SK-N-SH (cell line): ENCODE data around the gene ARPC5L. TPM values are rescaled to one million over a fixed set of nuclear protein-coding genes. Genes with fewer than 3 reads are reported as not detected.

ENCODE experiments used
- CTCF ChIA-PET: fragments of 300-600, 350-600 bp; formaldehyde crosslinking; extraction: SDS; loops from one replicate; lab custom pipeline; 2021; lab: Yijun Ruan, JAX
- POLR2A ChIA-PET: fragments of 350-600 bp; sonication (Branson Sonifier 250); formaldehyde crosslinking; extraction: SDS; loops from one replicate; lab custom pipeline; 2020; ENCODE audit warnings: antibody characterized with exemption, inconsistent platforms; lab: Yijun Ruan, JAX
- DNase-seq: peaks from one replicate; pipeline ENCODE4 v3.0.0; 2012
- H2AFZ ChIP-seq: fragments of 200-600 bp; sonication (generic); 2 replicates; pipeline ENCODE4 v1.8.1; 2016; ENCODE audit warnings: antibody characterized with exemption, mild to moderate bottlenecking, low read depth
- H3F3A ChIP-seq: fragments of 200-600 bp; sonication (generic); replicated peaks from 2 replicates; pipeline ENCODE3; 2016; ENCODE audit warnings: antibody characterized with exemption, mild to moderate bottlenecking; ENCODE audit not compliant: insufficient read depth
- H3K27ac ChIP-seq, 2 experiments: fragments of 200-500 bp in 1 of 2; fragments of 200-600 bp in 1 of 2; sonication (Bioruptor generic) in 1 of 2; sonication (generic), shearing (Covaris generic) in 1 of 2; 2 replicates each; pipeline versions ENCODE4 v1.5.1 to v1.6.1; 2014 to 2016; ENCODE audit warnings: low read depth in 2 of 2, inconsistent platforms in 1 of 2, low read length in 1 of 2, mild to moderate bottlenecking in 1 of 2, mixed read lengths in 1 of 2
- H3K27me3 ChIP-seq: fragments of 200-600 bp; sonication (generic), shearing (Covaris generic); 2 replicates; pipeline ENCODE4 v1.6.1; 2016; ENCODE audit warnings: mixed run types; ENCODE audit not compliant: insufficient read depth
- H3K36me3 ChIP-seq, 2 experiments: fragments of 200-500 bp in 1 of 2; fragments of 200-600 bp in 1 of 2; sonication (Bioruptor generic) in 1 of 2; sonication (generic) in 1 of 2; replicated peaks in 1 of 2; 2 replicates each; pipeline versions ENCODE3 to v1.5.1; 2014 to 2016; ENCODE audit warnings: low read length in 1 of 2, mild to moderate bottlenecking in 1 of 2; ENCODE audit not compliant: insufficient read depth in 2 of 2, control insufficient read depth in 1 of 2
- H3K4me1 ChIP-seq, 2 experiments: fragments of 200-500 bp in 1 of 2; fragments of 200-600 bp in 1 of 2; sonication (Bioruptor generic) in 1 of 2; sonication (generic), shearing (Covaris generic) in 1 of 2; 2 replicates each; pipeline versions ENCODE4 v1.5.1 to v1.6.1; 2014 to 2016; ENCODE audit warnings: low read depth in 1 of 2, low read length in 1 of 2, mixed run types in 1 of 2; ENCODE audit not compliant: insufficient read depth in 2 of 2, control insufficient read depth in 1 of 2
- H3K4me2 ChIP-seq: fragments of 200-600 bp; sonication (generic), shearing (Covaris generic); 2 replicates; pipeline ENCODE4 v1.6.1; 2017; ENCODE audit warnings: mixed run types
- H3K4me3 ChIP-seq, 2 experiments: fragments of 200-500 bp in 1 of 2; fragments of 200-600 bp in 1 of 2; sonication (Bioruptor generic) in 1 of 2; sonication (generic), shearing (Covaris generic) in 1 of 2; 2 replicates each; pipeline versions ENCODE4 v1.5.1 to v1.8.1; 2014 to 2016; ENCODE audit warnings: low read depth in 2 of 2, inconsistent platforms in 1 of 2, low read length in 1 of 2, mild to moderate bottlenecking in 1 of 2, mixed read lengths in 1 of 2, moderate library complexity in 1 of 2
- H3K79me2 ChIP-seq: fragments of 200-600 bp; sonication (generic); 2 replicates; pipeline ENCODE4 v1.8.1; 2017; ENCODE audit warnings: mild to moderate bottlenecking; ENCODE audit not compliant: insufficient read depth
- H3K9ac ChIP-seq: fragments of 200-600 bp; sonication (generic); 2 replicates; pipeline ENCODE4 v1.6.1; 2017; ENCODE audit warnings: mixed run types
- H3K9me2 ChIP-seq: fragments of 200-600 bp; sonication (generic); 2 replicates; pipeline ENCODE4 v1.6.1; 2017; ENCODE audit warnings: mixed run types
- H3K9me3 ChIP-seq: fragments of 200-600 bp; sonication (generic); 2 replicates; pipeline ENCODE4 v1.6.1; 2017; ENCODE audit warnings: mixed run types, mild to moderate bottlenecking, moderate library complexity
- H4K20me1 ChIP-seq: fragments of 200-600 bp; sonication (generic); 2 replicates; pipeline ENCODE4 v1.6.1; 2017; ENCODE audit warnings: mild to moderate bottlenecking, mixed run types; ENCODE audit not compliant: insufficient read depth
- CHD2 ChIP-seq: fragments of 150-350 bp; IDR thresholded peaks from 2 replicates; pipeline ENCODE4 v1.6.1; 2018; ENCODE audit warnings: low read length; ENCODE audit not compliant: partially characterized antibody
- ELF1 ChIP-seq: IDR thresholded peaks from 2 replicates; pipeline ENCODE4 v1.4.0; 2012
- EP300 ChIP-seq, 2 experiments: IDR thresholded peaks; 2 replicates each; pipeline versions ENCODE4 v1.4.0 to v1.6.1; 2012; ENCODE audit warnings: borderline replicate concordance in 1 of 2, low read depth in 1 of 2, low read length in 1 of 2
- EZH2phosphoT487 ChIP-seq: fragments of 200-600 bp; sonication (generic); IDR thresholded peaks from 2 replicates; pipeline ENCODE4 v1.6.1; 2017; ENCODE audit warnings: low read depth, mixed run types, mild to moderate bottlenecking, antibody characterized with exemption, moderate library complexity, borderline replicate concordance
- GABPA ChIP-seq: IDR thresholded peaks from 2 replicates; pipeline ENCODE4 v1.4.0; 2012; ENCODE audit warnings: low read depth, mild to moderate bottlenecking
- GATA2 ChIP-seq: sonication (generic); formaldehyde crosslinking; IDR thresholded peaks from 2 replicates; pipeline ENCODE4 v1.5.0; 2020; ENCODE audit warnings: mild to moderate bottlenecking, missing genetic modification reagents
- JUND ChIP-seq: IDR thresholded peaks from 2 replicates; pipeline ENCODE4 v1.4.0; 2012
- MXI1 ChIP-seq: IDR thresholded peaks from 2 replicates; pipeline ENCODE4 v1.6.1; 2012; ENCODE audit warnings: mild to moderate bottlenecking, low read depth, low read length, improper control_type of control experiment
- POLR2AphosphoS5 ChIP-seq: IDR thresholded peaks from 2 replicates; pipeline ENCODE4 v1.6.1; 2012; ENCODE audit warnings: low read depth, low read length
- RCOR1 ChIP-seq: fragments of 150-350 bp; IDR thresholded peaks from 2 replicates; pipeline ENCODE4 v1.6.1; 2017; ENCODE audit warnings: antibody characterized with exemption, low read length
- SIN3A ChIP-seq: IDR thresholded peaks from 2 replicates; pipeline ENCODE4 v1.6.1; 2012; ENCODE audit warnings: low read depth, mild to moderate bottlenecking, low read length, moderate library complexity, borderline replicate concordance
- TAF1 ChIP-seq: IDR thresholded peaks from 2 replicates; pipeline ENCODE4 v1.6.1; 2012; ENCODE audit warnings: low read depth, mild to moderate bottlenecking, low read length, moderate library complexity, borderline replicate concordance
- TCF12 ChIP-seq: IDR thresholded peaks from 2 replicates; pipeline ENCODE4 v1.4.0; 2012
- TEAD4 ChIP-seq: IDR thresholded peaks from 2 replicates; pipeline ENCODE4 v1.4.0; 2012; ENCODE audit warnings: mild to moderate bottlenecking, borderline replicate concordance; ENCODE audit not compliant: insufficient read depth
- YY1 ChIP-seq: IDR thresholded peaks from 2 replicates; pipeline ENCODE4 v1.4.0; 2012; ENCODE audit warnings: low read depth, mild to moderate bottlenecking
- WGBS: methylation state at CpG from one replicate; pipeline ENCODE4 v1.1.6; 2017; ENCODE audit warnings: low lambda C conversion rate; 5-methylcytosine and 5-hydroxymethylcytosine counted together
- polyA plus RNA-seq, 3 experiments: library from polyadenylated mRNA; depleted of rRNA; stranded (reverse); fragments of >200 nt; gene quantifications; 2 replicates each; pipeline ENCODE4 v1.2.3, GENCODE V29; 2012
- TF ChIP-seq, protein P1 (sequence below): IDR thresholded peaks from 2 replicates; pipeline ENCODE4; 2012
- TF ChIP-seq, protein P2 (sequence below): IDR thresholded peaks from 2 replicates; pipeline ENCODE4 v1.4.0; 2012; ENCODE audit warnings: low read depth, borderline replicate concordance
- TF ChIP-seq, protein P3 (sequence below): IDR thresholded peaks from 2 replicates; pipeline ENCODE4 v1.4.0; 2012; ENCODE audit warnings: low read depth, borderline replicate concordance
- TF ChIP-seq, protein P4 (sequence below): fragments of 200-600 bp; sonication (generic); IDR thresholded peaks from 2 replicates; pipeline ENCODE4 v1.6.1; 2017; ENCODE audit warnings: antibody characterized with exemption, mild to moderate bottlenecking, moderate library complexity
- TF ChIP-seq, protein P5 (sequence below): IDR thresholded peaks from 2 replicates; pipeline ENCODE4 v1.4.0; 2012; ENCODE audit warnings: low read depth
- TF ChIP-seq, protein P6 (sequence below): IDR thresholded peaks from 2 replicates; pipeline ENCODE4 v1.6.1; 2012; ENCODE audit warnings: mild to moderate bottlenecking, low read depth, low read length, moderate library complexity

The ARPC5L gene
- 69.6 and 73.1 TPM in 2 replicates for polyA plus RNA-seq (2012; rRNA removed)
- polyA plus RNA-seq (2012; cell fraction: cytosol; rRNA removed), result 80.8 and 100 TPM in 2 replicates
- polyA plus RNA-seq (2012; cell fraction: nucleus; rRNA removed), result 72.6 and 77.5 TPM in 2 replicates

DNA sequence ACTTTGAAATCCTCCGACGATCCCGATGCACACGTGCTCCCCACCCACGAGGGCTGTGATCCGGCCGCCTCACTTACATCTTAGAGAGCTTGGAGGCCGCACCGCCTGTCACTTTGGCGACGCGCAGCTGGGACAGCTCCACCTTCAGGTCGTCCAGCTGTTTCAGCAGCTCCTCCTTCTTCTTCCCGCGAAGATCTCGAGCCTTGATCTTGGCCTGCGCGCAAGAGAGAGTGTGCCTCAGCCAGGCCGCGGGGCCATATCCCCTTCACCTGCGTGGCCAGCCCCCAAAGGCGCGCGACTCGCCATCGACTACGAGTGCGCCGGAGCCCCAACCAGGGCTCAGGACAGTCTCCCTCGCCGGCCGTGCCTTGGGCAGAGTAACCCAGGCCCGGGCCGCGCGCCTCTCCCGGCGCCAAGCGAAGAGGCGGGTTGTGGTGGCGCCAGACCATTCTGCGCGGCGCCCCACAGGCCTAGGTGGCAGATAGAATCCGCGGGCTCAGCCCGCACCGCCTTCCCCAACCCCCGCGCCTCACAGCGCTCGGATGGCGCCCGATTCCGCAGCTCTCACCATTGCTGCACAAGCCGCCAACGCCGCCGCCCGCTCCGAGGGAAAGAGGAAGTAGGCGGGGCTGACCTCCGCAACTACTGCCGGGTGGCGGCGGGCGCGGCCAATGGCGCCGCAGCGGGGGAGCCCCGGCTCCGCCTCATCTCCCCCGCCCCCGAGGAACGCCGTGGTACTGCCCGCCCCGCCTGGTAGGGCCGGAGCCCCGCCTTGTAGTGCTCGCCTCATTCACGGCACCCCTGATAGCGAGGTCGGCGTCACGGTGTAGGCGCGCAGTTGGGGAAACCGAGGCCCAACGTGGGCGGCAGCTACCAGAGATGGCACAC lies at the start of gene ARPC5L, which contains the start of gene RPL35:
TSS of gene ARPC5L (plus strand) at position 789 of the 888 bp plus-strand sequence. CDS start 7,161 bp downstream, outside the sequence.
TSS of gene RPL35 (minus strand) at position 616 of the 888 bp plus-strand sequence. CDS start at position 571, 45 bp downstream.
- Histone ChIP-seq H3K9me2 (no peaks in the 10 kb centered on the region), H3K9me3 (no peaks in the 10 kb centered on the region), H3K9ac (peak within 1 kb of the TSS; percentile 99), H3K4me2 (peak within 1 kb of the TSS; percentile 90), H3K27ac (peak within 1 kb of the TSS; percentile 79 to 90), H4K20me1 (peaks cover 50% of the 10 kb centered on the region), H3F3A (peaks cover 34% of the 10 kb centered on the region), H2AFZ (peak within 1 kb of the TSS; percentile 76), H3K27me3 (no peaks in the 10 kb centered on the region), H3K4me1 (peaks cover 13 to 27% of the 10 kb centered on the region in 2 experiments; a peak in 1 of 4 replicates), H3K4me3 (peak within 1 kb of the TSS; percentile 83 to 98), H3K79me2 (peaks cover 34% of the 10 kb centered on the region), H3K36me3 (peaks cover 35 to 40% of the 10 kb centered on the region in 2 experiments)
- TF ChIP-seq CHD2 (peak; percentile 73), GABPA (peak; percentile 96), GATA2 (CRISPR knock-in tag) (peak; percentile 5; the same call in 1 of the 2 replicates), EP300 (IDR thresholded peaks at IDR 0.05; ENCODE audit: borderline replicate concordance in 1 of 2, low read depth in 1 of 2, low read length in 1 of 2) (no peak), EZH2phosphoT487 (no peak), SIN3A (peak; percentile 57; the same call in 1 of the 2 replicates), YY1 (0 out of 2 replicates have a peak, but pooled peaks have one; percentile 33), JUND (peak; percentile 3; the same call in 1 of the 2 replicates), TEAD4 (no peak), ELF1 (peak; percentile 73), TAF1 (peak; percentile 99), MXI1 (peak; percentile 81), RCOR1 (0 out of 2 replicates have a peak, but pooled peaks have one; percentile 6), TCF12 (no peak; the same call in 1 of the 2 replicates), POLR2AphosphoS5 (peak; percentile 98)
- TF ChIP-seq, protein P1, sequence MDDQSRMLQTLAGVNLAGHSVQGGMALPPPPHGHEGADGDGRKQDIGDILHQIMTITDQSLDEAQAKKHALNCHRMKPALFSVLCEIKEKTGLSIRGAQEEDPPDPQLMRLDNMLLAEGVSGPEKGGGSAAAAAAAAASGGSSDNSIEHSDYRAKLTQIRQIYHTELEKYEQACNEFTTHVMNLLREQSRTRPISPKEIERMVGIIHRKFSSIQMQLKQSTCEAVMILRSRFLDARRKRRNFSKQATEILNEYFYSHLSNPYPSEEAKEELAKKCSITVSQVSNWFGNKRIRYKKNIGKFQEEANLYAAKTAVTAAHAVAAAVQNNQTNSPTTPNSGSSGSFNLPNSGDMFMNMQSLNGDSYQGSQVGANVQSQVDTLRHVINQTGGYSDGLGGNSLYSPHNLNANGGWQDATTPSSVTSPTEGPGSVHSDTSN, result peak; percentile 12; the same call in 1 of the 2 replicates
- TF ChIP-seq, protein P2, sequence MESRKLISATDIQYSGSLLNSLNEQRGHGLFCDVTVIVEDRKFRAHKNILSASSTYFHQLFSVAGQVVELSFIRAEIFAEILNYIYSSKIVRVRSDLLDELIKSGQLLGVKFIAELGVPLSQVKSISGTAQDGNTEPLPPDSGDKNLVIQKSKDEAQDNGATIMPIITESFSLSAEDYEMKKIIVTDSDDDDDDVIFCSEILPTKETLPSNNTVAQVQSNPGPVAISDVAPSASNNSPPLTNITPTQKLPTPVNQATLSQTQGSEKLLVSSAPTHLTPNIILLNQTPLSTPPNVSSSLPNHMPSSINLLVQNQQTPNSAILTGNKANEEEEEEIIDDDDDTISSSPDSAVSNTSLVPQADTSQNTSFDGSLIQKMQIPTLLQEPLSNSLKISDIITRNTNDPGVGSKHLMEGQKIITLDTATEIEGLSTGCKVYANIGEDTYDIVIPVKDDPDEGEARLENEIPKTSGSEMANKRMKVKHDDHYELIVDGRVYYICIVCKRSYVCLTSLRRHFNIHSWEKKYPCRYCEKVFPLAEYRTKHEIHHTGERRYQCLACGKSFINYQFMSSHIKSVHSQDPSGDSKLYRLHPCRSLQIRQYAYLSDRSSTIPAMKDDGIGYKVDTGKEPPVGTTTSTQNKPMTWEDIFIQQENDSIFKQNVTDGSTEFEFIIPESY, result no peak
- TF ChIP-seq, protein P3, sequence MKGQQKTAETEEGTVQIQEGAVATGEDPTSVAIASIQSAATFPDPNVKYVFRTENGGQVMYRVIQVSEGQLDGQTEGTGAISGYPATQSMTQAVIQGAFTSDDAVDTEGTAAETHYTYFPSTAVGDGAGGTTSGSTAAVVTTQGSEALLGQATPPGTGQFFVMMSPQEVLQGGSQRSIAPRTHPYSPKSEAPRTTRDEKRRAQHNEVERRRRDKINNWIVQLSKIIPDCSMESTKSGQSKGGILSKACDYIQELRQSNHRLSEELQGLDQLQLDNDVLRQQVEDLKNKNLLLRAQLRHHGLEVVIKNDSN, result peak; percentile 22; the same call in 1 of the 2 replicates
- TF ChIP-seq, protein P4, sequence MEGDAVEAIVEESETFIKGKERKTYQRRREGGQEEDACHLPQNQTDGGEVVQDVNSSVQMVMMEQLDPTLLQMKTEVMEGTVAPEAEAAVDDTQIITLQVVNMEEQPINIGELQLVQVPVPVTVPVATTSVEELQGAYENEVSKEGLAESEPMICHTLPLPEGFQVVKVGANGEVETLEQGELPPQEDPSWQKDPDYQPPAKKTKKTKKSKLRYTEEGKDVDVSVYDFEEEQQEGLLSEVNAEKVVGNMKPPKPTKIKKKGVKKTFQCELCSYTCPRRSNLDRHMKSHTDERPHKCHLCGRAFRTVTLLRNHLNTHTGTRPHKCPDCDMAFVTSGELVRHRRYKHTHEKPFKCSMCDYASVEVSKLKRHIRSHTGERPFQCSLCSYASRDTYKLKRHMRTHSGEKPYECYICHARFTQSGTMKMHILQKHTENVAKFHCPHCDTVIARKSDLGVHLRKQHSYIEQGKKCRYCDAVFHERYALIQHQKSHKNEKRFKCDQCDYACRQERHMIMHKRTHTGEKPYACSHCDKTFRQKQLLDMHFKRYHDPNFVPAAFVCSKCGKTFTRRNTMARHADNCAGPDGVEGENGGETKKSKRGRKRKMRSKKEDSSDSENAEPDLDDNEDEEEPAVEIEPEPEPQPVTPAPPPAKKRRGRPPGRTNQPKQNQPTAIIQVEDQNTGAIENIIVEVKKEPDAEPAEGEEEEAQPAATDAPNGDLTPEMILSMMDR, result peak; percentile 34
- TF ChIP-seq, protein P5, sequence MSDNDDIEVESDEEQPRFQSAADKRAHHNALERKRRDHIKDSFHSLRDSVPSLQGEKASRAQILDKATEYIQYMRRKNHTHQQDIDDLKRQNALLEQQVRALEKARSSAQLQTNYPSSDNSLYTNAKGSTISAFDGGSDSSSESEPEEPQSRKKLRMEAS, result peak; percentile 93
- TF ChIP-seq, protein P6, sequence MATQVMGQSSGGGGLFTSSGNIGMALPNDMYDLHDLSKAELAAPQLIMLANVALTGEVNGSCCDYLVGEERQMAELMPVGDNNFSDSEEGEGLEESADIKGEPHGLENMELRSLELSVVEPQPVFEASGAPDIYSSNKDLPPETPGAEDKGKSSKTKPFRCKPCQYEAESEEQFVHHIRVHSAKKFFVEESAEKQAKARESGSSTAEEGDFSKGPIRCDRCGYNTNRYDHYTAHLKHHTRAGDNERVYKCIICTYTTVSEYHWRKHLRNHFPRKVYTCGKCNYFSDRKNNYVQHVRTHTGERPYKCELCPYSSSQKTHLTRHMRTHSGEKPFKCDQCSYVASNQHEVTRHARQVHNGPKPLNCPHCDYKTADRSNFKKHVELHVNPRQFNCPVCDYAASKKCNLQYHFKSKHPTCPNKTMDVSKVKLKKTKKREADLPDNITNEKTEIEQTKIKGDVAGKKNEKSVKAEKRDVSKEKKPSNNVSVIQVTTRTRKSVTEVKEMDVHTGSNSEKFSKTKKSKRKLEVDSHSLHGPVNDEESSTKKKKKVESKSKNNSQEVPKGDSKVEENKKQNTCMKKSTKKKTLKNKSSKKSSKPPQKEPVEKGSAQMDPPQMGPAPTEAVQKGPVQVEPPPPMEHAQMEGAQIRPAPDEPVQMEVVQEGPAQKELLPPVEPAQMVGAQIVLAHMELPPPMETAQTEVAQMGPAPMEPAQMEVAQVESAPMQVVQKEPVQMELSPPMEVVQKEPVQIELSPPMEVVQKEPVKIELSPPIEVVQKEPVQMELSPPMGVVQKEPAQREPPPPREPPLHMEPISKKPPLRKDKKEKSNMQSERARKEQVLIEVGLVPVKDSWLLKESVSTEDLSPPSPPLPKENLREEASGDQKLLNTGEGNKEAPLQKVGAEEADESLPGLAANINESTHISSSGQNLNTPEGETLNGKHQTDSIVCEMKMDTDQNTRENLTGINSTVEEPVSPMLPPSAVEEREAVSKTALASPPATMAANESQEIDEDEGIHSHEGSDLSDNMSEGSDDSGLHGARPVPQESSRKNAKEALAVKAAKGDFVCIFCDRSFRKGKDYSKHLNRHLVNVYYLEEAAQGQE, result peak; percentile 68; the same call in 1 of the 2 replicates
- 1% methylated on average over 12 of the region's 92 CpGs for WGBS
- ChIA-PET POLR2A (interaction anchor here (0.8 to 2.0 kb wide), 10 partner anchors 9 to 515 kb away, joined by 3 to 12 read pairs (median 4); partner anchors contain the start of genes HSPA5, NR6A1 and WDR38), CTCF (interaction anchor here (5.3 to 33.6 kb wide), 2 partner anchors 9 to 86 kb away, joined by 55 to 1436 read pairs; partner anchors contain the start of genes NR6A1, OLFML2A and WDR38)
- DNase-seq, result peak; percentile 100
